Nephron (organoid): ENCODE results near the gene LPP.

Experiments used
- H3K27ac Mint-ChIP-seq, 3 experiments: 2 replicates each; pipeline ENCODE4 v1.8.0; 2020; ENCODE audit warnings: mixed read lengths in 3 of 3, mild to moderate bottlenecking in 2 of 3, moderate library complexity in 1 of 3
- H3K27me3 Mint-ChIP-seq: 2 replicates; pipeline ENCODE4 v1.8.0; 2021; ENCODE audit warnings: low read depth, mild to moderate bottlenecking, moderate library complexity, mixed read lengths
- H3K36me3 Mint-ChIP-seq: 2 replicates; pipeline ENCODE4 v1.8.0; 2020; ENCODE audit warnings: low read depth, mixed read lengths
- H3K4me1 Mint-ChIP-seq: 2 replicates; pipeline ENCODE4 v1.8.0; 2020; ENCODE audit warnings: mixed read lengths
- H3K4me3 Mint-ChIP-seq, 3 experiments: 2 replicates each; pipeline ENCODE4 v1.8.0; 2020; ENCODE audit warnings: mild to moderate bottlenecking in 3 of 3, mixed read lengths in 3 of 3, moderate library complexity in 2 of 3
- H3K9me3 Mint-ChIP-seq: 2 replicates; pipeline ENCODE4 v1.8.0; 2020; ENCODE audit warnings: mixed read lengths
- CTCF ChIP-seq, 3 experiments: fragments of 200-600 bp; sonication (generic); IDR thresholded peaks; one replicate each; pipeline ENCODE4 v1.5.0; 2021; ENCODE audit warnings: antibody characterized with exemption in 3 of 3; ENCODE audit not compliant: unreplicated experiment in 3 of 3

Gene LPP

GRCh38 chr3:188309437-188310269 lies 155.7 kb downstream of the LPP start:
- Mint-ChIP-seq H3K27me3 (no peaks in the 10 kb centered on the region), H3K9me3 (no peaks in the 10 kb centered on the region), H3K27ac (no peak overlapping the region), H3K4me3 (no peak overlapping the region), H3K4me1 (peaks cover under 1% of the 10 kb centered on the region), H3K36me3 (peaks cover 14% of the 10 kb centered on the region)
- no peak for TF ChIP-seq CTCF (IDR thresholded peaks at IDR 0.05; ENCODE audit: unreplicated experiment in 3 of 3)

GRCh38 chr3:188310270-188310710 lies 156.3 kb downstream of the LPP start:
- TF ChIP-seq CTCF (IDR thresholded peaks at IDR 0.05; ENCODE audit: unreplicated experiment in 3 of 3): no peak
- Mint-ChIP-seq H3K27me3 (no peaks in the 10 kb centered on the region), H3K4me3 (no peak overlapping the region), H3K36me3 (peaks cover 14% of the 10 kb centered on the region), H3K27ac (no peak overlapping the region), H3K4me1 (no peaks in the 10 kb centered on the region), H3K9me3 (no peaks in the 10 kb centered on the region)

- Mint-ChIP-seq H3K4me1 (no peaks in the 10 kb centered on the region), H3K36me3 (peaks cover 5% of the 10 kb centered on the region), H3K4me3 (no peak overlapping the region), H3K27me3 (no peaks in the 10 kb centered on the region), H3K27ac (no peak overlapping the region), H3K9me3 (no peaks in the 10 kb centered on the region)
- TF ChIP-seq CTCF (IDR thresholded peaks at IDR 0.05; ENCODE audit: unreplicated experiment in 3 of 3): no peak
Measured at GRCh38 chr3:188315553-188315952, 161.6 kb downstream of the LPP start.

GRCh38 chr3:188316021-188316722 lies 162.2 kb downstream of the LPP start:
- Mint-ChIP-seq H3K27ac (no peak overlapping the region), H3K27me3 (no peaks in the 10 kb centered on the region), H3K4me3 (no peak overlapping the region), H3K9me3 (no peaks in the 10 kb centered on the region), H3K4me1 (no peaks in the 10 kb centered on the region), H3K36me3 (peaks cover 5% of the 10 kb centered on the region)
- no peak for TF ChIP-seq CTCF (IDR thresholded peaks at IDR 0.05; ENCODE audit: unreplicated experiment in 3 of 3)

- Mint-ChIP-seq H3K9me3 (no peaks in the 10 kb centered on the region), H3K36me3 (peaks cover 5% of the 10 kb centered on the region), H3K27ac (no peak overlapping the region), H3K4me3 (no peak overlapping the region), H3K4me1 (no peaks in the 10 kb centered on the region), H3K27me3 (no peaks in the 10 kb centered on the region)
- no peak for TF ChIP-seq CTCF (IDR thresholded peaks at IDR 0.05; ENCODE audit: unreplicated experiment in 3 of 3)
Measured at GRCh38 chr3:188316723-188317070, 162.7 kb downstream of the LPP start.
